ENCODE measurements around the gene CA10. TPM values are rescaled to one million over a fixed set of nuclear protein-coding genes. Genes with fewer than 3 reads are reported as not detected.
A peak's percentile ranks its signal among the peaks of the same experiment; 100 is the strongest.

Gene CA10
- total RNA-seq, 1 donor = not detected

DNA sequence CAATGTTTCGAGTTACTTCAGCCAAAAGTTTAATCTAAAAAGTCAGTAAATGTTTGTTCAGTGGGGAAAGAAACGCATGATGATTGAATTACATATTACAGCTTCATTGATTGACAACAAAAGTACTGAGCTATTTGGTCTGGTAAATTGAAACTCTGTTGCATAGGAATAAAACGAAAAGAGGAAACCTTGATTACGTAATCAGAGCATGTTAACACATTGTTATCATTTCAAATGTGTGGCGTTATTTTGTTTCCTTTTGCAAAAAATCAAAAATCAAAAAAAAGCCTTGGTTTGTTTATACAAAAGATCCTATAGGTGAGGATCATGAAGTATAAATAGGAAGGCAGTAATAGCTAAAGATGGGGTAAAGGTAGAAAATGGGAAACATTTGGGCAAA, 19.5 kb upstream of the CA10 start:
- no peak for DNase-seq (ENCODE audit: low read depth)
- TF ChIP-seq, protein P1, sequence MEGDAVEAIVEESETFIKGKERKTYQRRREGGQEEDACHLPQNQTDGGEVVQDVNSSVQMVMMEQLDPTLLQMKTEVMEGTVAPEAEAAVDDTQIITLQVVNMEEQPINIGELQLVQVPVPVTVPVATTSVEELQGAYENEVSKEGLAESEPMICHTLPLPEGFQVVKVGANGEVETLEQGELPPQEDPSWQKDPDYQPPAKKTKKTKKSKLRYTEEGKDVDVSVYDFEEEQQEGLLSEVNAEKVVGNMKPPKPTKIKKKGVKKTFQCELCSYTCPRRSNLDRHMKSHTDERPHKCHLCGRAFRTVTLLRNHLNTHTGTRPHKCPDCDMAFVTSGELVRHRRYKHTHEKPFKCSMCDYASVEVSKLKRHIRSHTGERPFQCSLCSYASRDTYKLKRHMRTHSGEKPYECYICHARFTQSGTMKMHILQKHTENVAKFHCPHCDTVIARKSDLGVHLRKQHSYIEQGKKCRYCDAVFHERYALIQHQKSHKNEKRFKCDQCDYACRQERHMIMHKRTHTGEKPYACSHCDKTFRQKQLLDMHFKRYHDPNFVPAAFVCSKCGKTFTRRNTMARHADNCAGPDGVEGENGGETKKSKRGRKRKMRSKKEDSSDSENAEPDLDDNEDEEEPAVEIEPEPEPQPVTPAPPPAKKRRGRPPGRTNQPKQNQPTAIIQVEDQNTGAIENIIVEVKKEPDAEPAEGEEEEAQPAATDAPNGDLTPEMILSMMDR (IDR thresholded peaks at IDR 0.05; ENCODE audit: insufficient read depth, low read depth, low read length) = no peak
- no peak overlapping the region for H3K4me3 ChIP-seq (ENCODE audit: low read depth, low read length)

DNA sequence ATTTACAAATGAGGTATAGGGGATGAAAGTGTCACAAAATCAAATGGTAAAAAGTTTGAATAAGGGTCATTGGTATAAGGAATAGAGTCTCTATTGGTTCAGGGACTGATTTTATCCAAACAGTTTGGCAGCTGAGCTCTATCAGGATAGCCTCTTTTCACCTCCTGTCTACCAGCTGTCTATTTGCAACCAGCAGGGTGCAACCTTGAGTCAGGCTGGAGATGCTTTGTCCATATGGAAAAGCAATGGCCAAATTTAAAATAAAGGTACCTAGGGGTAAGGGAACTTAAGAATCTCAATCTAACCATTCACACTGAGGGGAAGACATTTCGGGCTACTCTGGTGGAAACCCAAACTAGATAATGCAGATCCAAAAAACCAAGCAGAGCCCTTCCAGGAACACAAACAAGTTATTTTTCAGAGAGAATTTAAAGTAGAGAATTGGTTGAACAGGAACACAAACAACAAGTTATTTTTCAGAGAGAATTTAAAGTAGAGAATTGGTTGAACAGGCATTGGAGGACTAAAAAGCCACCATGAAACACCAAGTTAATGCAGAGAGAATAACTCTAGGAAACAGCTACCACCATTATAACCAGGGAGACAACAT, 12.6 kb upstream of the CA10 start:
- TF ChIP-seq, protein P1 (IDR thresholded peaks at IDR 0.05; ENCODE audit: insufficient read depth, low read depth, low read length) = peak; percentile 16
- no peak for DNase-seq (ENCODE audit: low read depth)
- H3K4me3 ChIP-seq (ENCODE audit: low read depth, low read length) = no peak overlapping the region

DNA sequence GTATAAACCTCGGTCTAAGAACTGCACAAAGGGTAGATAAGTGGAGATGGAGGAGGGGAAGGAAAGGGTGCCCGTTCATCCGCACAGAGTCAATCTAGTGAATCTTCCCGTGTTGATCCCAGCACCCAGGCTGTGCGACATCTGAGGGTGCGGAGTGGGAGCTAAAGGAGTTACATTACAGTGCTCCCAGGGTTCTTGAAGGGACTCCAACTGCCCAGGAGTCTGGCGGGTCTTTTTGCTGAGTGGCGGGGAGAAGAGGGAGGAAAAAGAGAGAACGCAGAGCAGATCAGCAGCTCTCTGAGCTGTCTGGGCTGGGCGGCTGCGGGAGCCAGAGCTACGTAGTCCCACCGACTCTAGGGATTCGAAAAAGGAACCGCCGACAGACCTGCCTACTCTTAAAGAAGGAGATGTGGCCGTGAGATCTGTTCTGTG, 1.6 kb upstream of the CA10 start:
- TF ChIP-seq, protein P1 (IDR thresholded peaks at IDR 0.05; ENCODE audit: insufficient read depth, low read depth, low read length) = no peak
- DNase-seq (ENCODE audit: low read depth) = no peak
- H3K4me3 ChIP-seq (ENCODE audit: low read depth, low read length) = no peak overlapping the region

- no peak overlapping the region for H3K4me3 ChIP-seq (ENCODE audit: low read depth, low read length)
- TF ChIP-seq, protein P1 (IDR thresholded peaks at IDR 0.05; ENCODE audit: insufficient read depth, low read depth, low read length) = no peak
- DNase-seq (ENCODE audit: low read depth) = no peak
These were observed 977 bp upstream of the CA10 start for GRCh38 chr17:52159246-52160135.

DNA sequence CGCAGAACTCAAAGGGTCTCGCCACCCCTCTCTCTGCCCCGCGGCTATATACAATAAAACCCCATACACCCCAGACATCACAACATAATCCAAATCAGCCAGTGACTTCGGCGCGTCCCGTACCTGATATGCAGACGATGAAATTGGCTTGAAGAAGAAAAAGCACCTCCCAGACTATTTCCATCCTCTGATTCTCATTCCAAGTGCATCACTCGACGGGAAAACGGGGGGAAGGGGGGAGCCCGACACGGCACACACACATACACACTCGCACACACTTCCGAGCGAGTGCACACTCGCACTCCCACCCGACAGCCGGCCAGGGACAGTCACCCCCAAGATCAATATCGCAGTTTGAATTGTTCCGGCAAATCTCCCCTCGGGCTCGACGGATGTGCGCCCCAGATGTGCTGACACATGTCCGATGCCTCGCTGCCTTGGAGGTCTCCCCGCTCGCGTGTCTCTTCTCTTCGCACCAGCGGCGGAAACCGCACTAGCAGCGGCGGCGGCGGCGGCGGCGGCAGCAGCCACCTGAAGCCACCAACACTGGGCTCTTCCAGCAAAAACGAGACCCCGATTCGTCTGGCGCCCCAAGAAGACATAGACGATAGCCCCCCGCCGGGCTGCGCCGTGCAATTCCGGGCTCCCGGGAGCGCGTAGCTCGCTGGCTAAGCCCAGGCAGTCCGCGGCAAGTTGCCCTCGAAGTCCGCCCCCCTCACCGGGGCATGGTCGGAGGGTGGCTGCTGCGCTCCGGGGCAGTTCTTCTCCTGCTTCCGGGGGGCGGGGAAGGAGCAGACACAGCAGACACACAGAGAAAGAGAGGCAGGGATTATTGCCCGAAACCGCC, 688 bp downstream of the CA10 start:
- TF ChIP-seq, protein P1 (IDR thresholded peaks at IDR 0.05; ENCODE audit: insufficient read depth, low read depth, low read length) = no peak
- DNase-seq (ENCODE audit: low read depth) = no peak
- no peak overlapping the region for H3K4me3 ChIP-seq (ENCODE audit: low read depth, low read length)
